IMR-90 (cell line): Measurements from ENCODE around the gene FGF19. TPM values are rescaled to one million over a fixed set of nuclear protein-coding genes. Genes with fewer than 3 reads are reported as not detected.

ENCODE experiments used
- ATAC-seq: fragments of 200-7000 bp; cut with Tn5 transposase; 2 replicates; pipeline ENCODE4 v1.9.1; 2020; ENCODE audit warnings: low read depth, mild to moderate bottlenecking, moderate library complexity
- BruUV-seq: library from RNA; stranded (reverse); fragments of 400-500 nt; replicated peaks from 2 replicates; lab custom pipeline; 2021; lab: Mats Ljungman, UMichigan
- CTCF ChIA-PET: fragments of 300-600 bp; formaldehyde crosslinking; extraction: SDS; loops from one replicate; lab custom pipeline; 2021; ENCODE audit warnings: antibody characterized with exemption; lab: Yijun Ruan, JAX
- POLR2A ChIA-PET: fragments of 300-600 bp; sonication (Branson Sonifier 250); formaldehyde crosslinking; loops from one replicate; lab custom pipeline; 2022; ENCODE audit warnings: antibody characterized with exemption; ENCODE audit not compliant: unreplicated experiment; lab: Charles Lee
- DNase-seq: peaks from one replicate; pipeline ENCODE4 v3.0.0; 2013
- H2AFZ ChIP-seq: replicated peaks from 2 replicates; pipeline ENCODE3; 2013; ENCODE audit warnings: low read length, mild to moderate bottlenecking; ENCODE audit not compliant: poor library complexity
- H2AK5ac ChIP-seq: 2 replicates; pipeline ENCODE4 v1.6.1; 2013; ENCODE audit warnings: low read depth, low read length, inconsistent platforms
- H2AK9ac ChIP-seq: replicated peaks from 2 replicates; pipeline ENCODE3; 2013; ENCODE audit warnings: mild to moderate bottlenecking, low read depth, low read length, moderate library complexity; ENCODE audit not compliant: poor library complexity
- H2BK120ac ChIP-seq: 2 replicates; pipeline ENCODE4 v1.6.1; 2013; ENCODE audit warnings: low read depth, low read length, inconsistent platforms
- H2BK15ac ChIP-seq: 3 replicates; pipeline ENCODE4 v1.6.1; 2013; ENCODE audit warnings: low read depth, low read length, inconsistent platforms
- H2BK20ac ChIP-seq: 2 replicates; pipeline ENCODE4 v1.6.1; 2013; ENCODE audit warnings: low read depth, mild to moderate bottlenecking, inconsistent platforms, low read length, moderate library complexity
- H2BK5ac ChIP-seq: 2 replicates; pipeline ENCODE4 v1.6.1; 2013; ENCODE audit warnings: mild to moderate bottlenecking, low read depth, low read length, inconsistent platforms; ENCODE audit not compliant: poor library complexity, severe bottlenecking
- H3K14ac ChIP-seq: replicated peaks from 2 replicates; pipeline ENCODE4 v1.6.1; 2013; ENCODE audit warnings: low read depth, low read length, inconsistent platforms
- H3K18ac ChIP-seq: 2 replicates; pipeline ENCODE4 v1.6.1; 2013; ENCODE audit warnings: low read depth, low read length, control low read depth
- H3K23ac ChIP-seq: 2 replicates; pipeline ENCODE4 v1.6.1; 2013; ENCODE audit warnings: low read depth, low read length, inconsistent platforms
- H3K27ac ChIP-seq: 2 replicates; pipeline ENCODE4 v1.5.1; 2013; ENCODE audit warnings: mild to moderate bottlenecking, control low read depth, low read length; ENCODE audit not compliant: insufficient read depth
- H3K27me3 ChIP-seq: 2 replicates; pipeline ENCODE4 v1.6.1; 2013; ENCODE audit warnings: low read length; ENCODE audit not compliant: control insufficient read depth, insufficient read depth
- H3K36me3 ChIP-seq: 2 replicates; pipeline ENCODE4 v1.6.1; 2013; ENCODE audit warnings: low read length, mixed read lengths; ENCODE audit not compliant: control insufficient read depth, insufficient read depth
- H3K4ac ChIP-seq: 2 replicates; pipeline ENCODE4 v1.6.1; 2013; ENCODE audit warnings: low read depth, low read length, inconsistent platforms
- H3K4me1 ChIP-seq: 2 replicates; pipeline ENCODE4 v1.6.1; 2013; ENCODE audit warnings: low read length, mixed read lengths; ENCODE audit not compliant: control insufficient read depth, insufficient read depth
- H3K4me2 ChIP-seq: 2 replicates; pipeline ENCODE4 v1.6.1; 2013; ENCODE audit warnings: low read depth, mild to moderate bottlenecking, control low read depth, low read length, moderate library complexity
- H3K4me3 ChIP-seq: 2 replicates; pipeline ENCODE4 v1.5.1; 2013; ENCODE audit warnings: low read depth, mild to moderate bottlenecking, control low read depth, low read length, moderate library complexity; ENCODE audit not compliant: insufficient read depth
- H3K56ac ChIP-seq: 2 replicates; pipeline ENCODE4 v1.6.1; 2013; ENCODE audit warnings: low read length, inconsistent platforms; ENCODE audit not compliant: insufficient read depth; ENCODE audit errors: extremely low read depth
- H3K79me1 ChIP-seq, 2 experiments: 2 replicates each; pipeline ENCODE4 v1.6.1; 2013; ENCODE audit warnings: low read length in 2 of 2, inconsistent platforms in 1 of 2, low read depth in 1 of 2
- H3K9ac ChIP-seq: 2 replicates; pipeline ENCODE4 v1.6.1; 2013; ENCODE audit warnings: low read depth, low read length, control low read depth
- H3K9me1 ChIP-seq: 2 replicates; pipeline ENCODE4 v1.6.1; 2013; ENCODE audit warnings: low read length, inconsistent platforms; ENCODE audit not compliant: insufficient read depth
- H3K9me3 ChIP-seq: 2 replicates; pipeline ENCODE4 v1.6.1; 2013; ENCODE audit warnings: low read length; ENCODE audit not compliant: control insufficient read depth, insufficient read depth
- H4K20me1 ChIP-seq: 2 replicates; pipeline ENCODE4 v1.6.1; 2013; ENCODE audit warnings: low read length, inconsistent platforms; ENCODE audit not compliant: insufficient read depth
- H4K5ac ChIP-seq: 2 replicates; pipeline ENCODE4 v1.6.1; 2013; ENCODE audit warnings: mild to moderate bottlenecking, low read depth, low read length, control low read depth
- H4K8ac ChIP-seq, 2 experiments: 2 replicates each; pipeline ENCODE4 v1.6.1; 2013; ENCODE audit warnings: low read depth in 2 of 2, low read length in 2 of 2, control low read depth in 1 of 2, inconsistent platforms in 1 of 2
- H4K91ac ChIP-seq: 2 replicates; pipeline ENCODE4 v1.6.1; 2013; ENCODE audit warnings: low read depth, low read length, inconsistent platforms; ENCODE audit not compliant: insufficient read depth
- CEBPB ChIP-seq: IDR thresholded peaks from 2 replicates; pipeline ENCODE4 v1.6.1; 2012; ENCODE audit warnings: low read depth, low read length, improper control_type of control experiment
- CHD1 ChIP-seq: IDR thresholded peaks from 2 replicates; pipeline ENCODE4 v1.6.1; 2012; ENCODE audit warnings: low read depth, low read length, improper control_type of control experiment
- FOS ChIP-seq: fragments of 150-350 bp; IDR thresholded peaks from 2 replicates; pipeline ENCODE4 v1.6.1; 2016; ENCODE audit warnings: low read depth, low read length
- POLR2A ChIP-seq: IDR thresholded peaks from 2 replicates; pipeline ENCODE4 v1.6.1; 2012; ENCODE audit warnings: mild to moderate bottlenecking, low read depth, low read length
- RCOR1 ChIP-seq: IDR thresholded peaks from 2 replicates; pipeline ENCODE4 v1.6.1; 2012; ENCODE audit warnings: mild to moderate bottlenecking, low read length, improper control_type of control experiment; ENCODE audit not compliant: insufficient replicate concordance
- SMC3 ChIP-seq: fragments of 150-350 bp; IDR thresholded peaks from 2 replicates; pipeline ENCODE4 v1.6.1; 2016; ENCODE audit warnings: low read depth, mild to moderate bottlenecking, antibody characterized with exemption, low read length, moderate library complexity
- WGBS, 2 experiments: methylation state at CpG; one replicate each; pipeline versions ENCODE4 v1.1.5 to v1.1.7; 2013; ENCODE audit warnings: missing lambda C conversion rate in 2 of 2; ENCODE audit not compliant: insufficient read length in 1 of 2; ENCODE audit errors: extremely low coverage in 2 of 2; 5-methylcytosine and 5-hydroxymethylcytosine counted together
- dilution Hi-C: fragments of 300-500 bp; cut with HindIII; formaldehyde crosslinking; loops from one replicate; pipeline ENCODE4 v1.14.3; 2018; ENCODE audit warnings: low sequenced_read_pairs; ENCODE audit not compliant: unreplicated experiment
- in situ Hi-C: fragments of 300-500 bp; cut with MboI; formaldehyde crosslinking; loops from 3 replicates; pipeline ENCODE4 v1.14.3; 2019; ENCODE audit warnings: low sequenced_read_pairs, inconsistent platforms, mixed read lengths
- intact Hi-C: fragments of 100-400 bp; cut with micrococcal nuclease; formaldehyde crosslinking; loops from 2 replicates; pipeline ENCODE4 v1.10.0; 2022
- polyA plus RNA-seq, 3 experiments: library from polyadenylated mRNA; depleted of rRNA; stranded (reverse); fragments of >200 nt; gene quantifications; 2 replicates each; pipeline ENCODE4 v1.2.3, GENCODE V29; 2012; ENCODE audit warnings: low replicate concordance in 1 of 3
- total RNA-seq: library from RNA; depleted of rRNA; stranded (reverse); fragments of >200 nt; gene quantifications from 2 replicates; pipeline ENCODE4 v1.2.3, GENCODE V29; 2012
- TF ChIP-seq, protein P1 (sequence below): fragments of 150-350 bp; IDR thresholded peaks from 2 replicates; pipeline ENCODE4 v1.6.1; 2016; ENCODE audit warnings: low read depth, mild to moderate bottlenecking, low read length, moderate library complexity, borderline replicate concordance
- TF ChIP-seq, protein P2 (sequence below): conservative IDR thresholded peaks from 2 replicates; pipeline ENCODE4 v1.5.1; 2012; ENCODE audit warnings: mild to moderate bottlenecking, low read depth, low read length, improper control_type of control experiment

Gene FGF19
- total and polyA plus RNA-seq, 2 of the 4 experiments (the other 2 are of a cell fraction), result not detected

DNA sequence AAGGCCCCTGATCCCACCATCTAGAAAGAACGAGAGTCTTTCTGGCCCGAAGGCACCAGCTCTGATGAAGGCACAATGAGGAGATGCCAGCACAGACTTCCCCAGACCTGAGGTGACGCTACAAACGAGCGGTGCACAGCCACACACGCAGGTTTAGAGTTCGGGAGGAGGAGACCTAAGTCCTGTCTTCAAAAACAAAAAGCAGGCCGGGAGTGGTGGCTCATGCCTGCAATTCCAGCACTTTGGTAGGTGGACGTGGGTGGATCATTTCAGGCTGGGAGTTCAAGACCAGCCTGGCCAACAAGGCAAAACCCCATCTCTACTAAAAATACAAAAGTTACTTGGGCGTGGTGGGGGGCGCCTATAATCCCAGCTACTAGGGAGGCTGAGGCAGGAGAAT is 38.2 kb downstream of the FGF19 start:
- intact Hi-C loops (no loop called here), in situ Hi-C loops (loop anchor here (25.0 kb wide), 2 partner anchors 728 to 1053 kb away; no protein-coding TSS in a partner anchor), dilution Hi-C loops (no loop called here)
- no peak overlapping the region for H2BK20ac ChIP-seq
- no peak overlapping the region for H3K14ac ChIP-seq
- no peak overlapping the region for H2AK5ac ChIP-seq
- peaks cover 20 to 53% of the 10 kb centered on the region in 2 experiments for H3K79me1 ChIP-seq
- no peak overlapping the region for H3K4ac ChIP-seq
- no peak overlapping the region for H3K9ac ChIP-seq
- no peak overlapping the region for H3K4me3 ChIP-seq
- H3K56ac ChIP-seq, result no peak overlapping the region
- H2BK15ac ChIP-seq, result no peak overlapping the region
- DNase-seq (no peak), ATAC-seq (no peak)
- peaks cover 3% of the 10 kb centered on the region; the same call in 1 of the 2 replicates for H3K4me1 ChIP-seq
- no peaks in the 10 kb centered on the region for H3K9me1 ChIP-seq
- no peak overlapping the region for H2BK5ac ChIP-seq
- no peak overlapping the region for H4K5ac ChIP-seq
- no peaks in the 10 kb centered on the region for H3K27me3 ChIP-seq
- H3K4me2 ChIP-seq, result no peak overlapping the region
- no peak overlapping the region for H4K91ac ChIP-seq
- CTCF ChIA-PET, result no interaction called here
- 84% methylated on average over 5 of the region's 11 CpGs; no CpG with 5 or more reads in 1 of the 2 experiments for WGBS, 2 experiments
- TF ChIP-seq, protein P1, sequence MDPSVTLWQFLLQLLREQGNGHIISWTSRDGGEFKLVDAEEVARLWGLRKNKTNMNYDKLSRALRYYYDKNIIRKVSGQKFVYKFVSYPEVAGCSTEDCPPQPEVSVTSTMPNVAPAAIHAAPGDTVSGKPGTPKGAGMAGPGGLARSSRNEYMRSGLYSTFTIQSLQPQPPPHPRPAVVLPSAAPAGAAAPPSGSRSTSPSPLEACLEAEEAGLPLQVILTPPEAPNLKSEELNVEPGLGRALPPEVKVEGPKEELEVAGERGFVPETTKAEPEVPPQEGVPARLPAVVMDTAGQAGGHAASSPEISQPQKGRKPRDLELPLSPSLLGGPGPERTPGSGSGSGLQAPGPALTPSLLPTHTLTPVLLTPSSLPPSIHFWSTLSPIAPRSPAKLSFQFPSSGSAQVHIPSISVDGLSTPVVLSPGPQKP, result no peak
- TF ChIP-seq CEBPB, result no peak
- TF ChIP-seq FOS, result no peak
- TF ChIP-seq SMC3, result no peak
- TF ChIP-seq, protein P2, sequence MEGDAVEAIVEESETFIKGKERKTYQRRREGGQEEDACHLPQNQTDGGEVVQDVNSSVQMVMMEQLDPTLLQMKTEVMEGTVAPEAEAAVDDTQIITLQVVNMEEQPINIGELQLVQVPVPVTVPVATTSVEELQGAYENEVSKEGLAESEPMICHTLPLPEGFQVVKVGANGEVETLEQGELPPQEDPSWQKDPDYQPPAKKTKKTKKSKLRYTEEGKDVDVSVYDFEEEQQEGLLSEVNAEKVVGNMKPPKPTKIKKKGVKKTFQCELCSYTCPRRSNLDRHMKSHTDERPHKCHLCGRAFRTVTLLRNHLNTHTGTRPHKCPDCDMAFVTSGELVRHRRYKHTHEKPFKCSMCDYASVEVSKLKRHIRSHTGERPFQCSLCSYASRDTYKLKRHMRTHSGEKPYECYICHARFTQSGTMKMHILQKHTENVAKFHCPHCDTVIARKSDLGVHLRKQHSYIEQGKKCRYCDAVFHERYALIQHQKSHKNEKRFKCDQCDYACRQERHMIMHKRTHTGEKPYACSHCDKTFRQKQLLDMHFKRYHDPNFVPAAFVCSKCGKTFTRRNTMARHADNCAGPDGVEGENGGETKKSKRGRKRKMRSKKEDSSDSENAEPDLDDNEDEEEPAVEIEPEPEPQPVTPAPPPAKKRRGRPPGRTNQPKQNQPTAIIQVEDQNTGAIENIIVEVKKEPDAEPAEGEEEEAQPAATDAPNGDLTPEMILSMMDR, result no peak
- no peak for TF ChIP-seq RCOR1
- no peak for TF ChIP-seq POLR2A
- TF ChIP-seq CHD1, result no peak
- peaks cover 42% of the 10 kb centered on the region for H3K36me3 ChIP-seq
- no peak overlapping the region for H2AK9ac ChIP-seq
- no peak overlapping the region for H3K23ac ChIP-seq
- H4K8ac ChIP-seq, result no peak overlapping the region
- no peak overlapping the region for H3K27ac ChIP-seq
- BruUV-seq, result no TSS peak
- H2BK120ac ChIP-seq, result no peak overlapping the region
- POLR2A ChIA-PET, result interaction anchor here (0.5 to 0.6 kb wide), 2 partner anchors 15 to 498 kb away, joined by 3 to 12 read pairs; no protein-coding TSS in a partner anchor
- no peak overlapping the region for H3K18ac ChIP-seq
- H3K9me3 ChIP-seq, result no peaks in the 10 kb centered on the region
- H2AFZ ChIP-seq, result no peak overlapping the region
- H4K20me1 ChIP-seq, result peaks cover 8% of the 10 kb centered on the region
